HG02970 (cell line): ENCODE data around the gene CHST15.

Source experiments
- ATAC-seq: cut with Tn5 transposase; IDR thresholded peaks from one replicate; pipeline ENCODE4 v1.9.1; 2021; ENCODE audit warnings: mild to moderate bottlenecking, moderate library complexity, moderate number of reproducible peaks; ENCODE audit not compliant: unreplicated experiment, low FRiP score

The CHST15 gene

GRCh38 chr10:124033887-124034218 is 59.5 kb downstream of the CHST15 start:
- ATAC-seq = no peak

GRCh38 chr10:124032971-124033886 is 60.2 kb downstream of the CHST15 start:
- ATAC-seq = no peak

- no peak for ATAC-seq
Observed at GRCh38 chr10:124032087-124032935, 61.1 kb downstream of the CHST15 start.

GRCh38 chr10:124030492-124031110 is 62.8 kb downstream of the CHST15 start:
- no peak for ATAC-seq

GRCh38 chr10:124030061-124030460 is 63.3 kb downstream of the CHST15 start:
- no peak for ATAC-seq

- ATAC-seq = no peak
Observed at GRCh38 chr10:124029559-124029958, 63.8 kb downstream of the CHST15 start.

- ATAC-seq = no peak
Observed at GRCh38 chr10:124028700-124029480, 64.5 kb downstream of the CHST15 start.

- no peak for ATAC-seq
Observed at GRCh38 chr10:124027651-124028050, 65.7 kb downstream of the CHST15 start.

- no peak for ATAC-seq
Observed at GRCh38 chr10:124027031-124027611, 66.3 kb downstream of the CHST15 start.

GRCh38 chr10:124026589-124026939 is 66.8 kb downstream of the CHST15 start:
- ATAC-seq = no peak

- ATAC-seq = no peak
Observed at GRCh38 chr10:124025660-124026588, 67.5 kb downstream of the CHST15 start.

GRCh38 chr10:124025152-124025551 is 68.2 kb downstream of the CHST15 start:
- ATAC-seq = no peak

GRCh38 chr10:124022066-124022465 is 71.3 kb downstream of the CHST15 start:
- no peak for ATAC-seq

- ATAC-seq = no peak
Observed at GRCh38 chr10:124020981-124021815, 72.2 kb downstream of the CHST15 start.

- ATAC-seq = no peak
Observed at GRCh38 chr10:124019886-124020797, 73.3 kb downstream of the CHST15 start.

GRCh38 chr10:124018886-124019525 is 74.4 kb downstream of the CHST15 start:
- ATAC-seq = no peak

- ATAC-seq = no peak
Observed at GRCh38 chr10:124017729-124018128, 75.7 kb downstream of the CHST15 start.
